GM12878 (cell line): ENCODE measurements around the gene FAM76A.

Source experiments
- CREM ChIP-seq: IDR thresholded peaks from 2 replicates; pipeline ENCODE4 v1.6.1; 2014; ENCODE audit warnings: antibody characterized with exemption, low read depth
- EZH2 ChIP-seq: IDR thresholded peaks from 2 replicates; pipeline ENCODE4 v1.6.1; 2012; ENCODE audit warnings: low read depth, mild to moderate bottlenecking, control low read depth, inconsistent platforms, low read length, borderline replicate concordance; ENCODE audit not compliant: control insufficient read depth
- FOXM1 ChIP-seq: IDR thresholded peaks from 2 replicates; pipeline ENCODE4 v1.6.1; 2012; ENCODE audit warnings: low read depth, mild to moderate bottlenecking, inconsistent platforms, low read length, moderate library complexity
- HCFC1 ChIP-seq: fragments of 150-350 bp; IDR thresholded peaks from 2 replicates; pipeline ENCODE4 v1.6.1; 2014; ENCODE audit warnings: low read length
- KAT2A ChIP-seq: conservative IDR thresholded peaks from 2 replicates; pipeline ENCODE4 v1.6.1; 2011; ENCODE audit warnings: low read depth, low read length; ENCODE audit not compliant: control insufficient read depth
- POLR2A ChIP-seq: IDR thresholded peaks from 2 replicates; pipeline ENCODE4 v1.6.1; 2011; ENCODE audit warnings: low read depth, mild to moderate bottlenecking, low read length
- RELA ChIP-seq: fragments of 450-650 bp; IDR thresholded peaks from 2 replicates; pipeline ENCODE4 v1.8.0; 2014; ENCODE audit warnings: borderline replicate concordance; ENCODE audit not compliant: partially characterized antibody
- TF ChIP-seq, protein P1 (sequence below): IDR thresholded peaks from 2 replicates; pipeline ENCODE4 v1.6.1; 2011; ENCODE audit warnings: low read depth, low read length, improper control_type of control experiment, borderline replicate concordance
- TF ChIP-seq, protein P2 (sequence below), 3 experiments: IDR thresholded peaks in 2 of 3; conservative IDR thresholded peaks in 1 of 3; 2 replicates each; pipeline ENCODE4 v1.5.1; 2011; ENCODE audit warnings: low read depth in 3 of 3, low read length in 3 of 3, mild to moderate bottlenecking in 3 of 3, control low read depth in 2 of 3, moderate library complexity in 2 of 3, inconsistent platforms in 1 of 3, mixed read lengths in 1 of 3; ENCODE audit not compliant: control insufficient read depth in 2 of 3, insufficient read depth in 1 of 3; ENCODE audit errors: extremely low read depth in 1 of 3
- TF ChIP-seq, protein P3 (sequence below): IDR thresholded peaks from 2 replicates; pipeline ENCODE4 v1.6.1; 2012; ENCODE audit warnings: low read depth, low read length, improper control_type of control experiment

DNA sequence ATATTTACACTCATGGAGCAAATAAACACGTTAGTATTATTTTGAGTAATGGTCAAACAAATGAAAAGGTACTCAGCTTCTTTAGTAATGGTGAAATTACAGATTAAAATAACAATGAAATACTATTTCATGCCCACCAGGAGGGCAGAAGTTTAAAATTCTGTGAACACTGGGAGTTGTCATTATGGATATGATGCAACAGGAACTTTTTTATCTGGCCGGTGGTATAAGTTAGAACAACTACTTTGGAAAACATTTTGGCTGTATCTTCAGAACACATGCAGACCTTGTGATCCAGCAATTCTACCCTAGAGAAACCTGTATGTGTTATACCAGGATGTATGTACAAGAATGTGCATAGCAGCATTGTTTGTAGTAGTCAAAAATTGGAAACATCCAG is 81.6 kb downstream of the FAM76A start:
- TF ChIP-seq POLR2A = no peak
- TF ChIP-seq, protein P1, sequence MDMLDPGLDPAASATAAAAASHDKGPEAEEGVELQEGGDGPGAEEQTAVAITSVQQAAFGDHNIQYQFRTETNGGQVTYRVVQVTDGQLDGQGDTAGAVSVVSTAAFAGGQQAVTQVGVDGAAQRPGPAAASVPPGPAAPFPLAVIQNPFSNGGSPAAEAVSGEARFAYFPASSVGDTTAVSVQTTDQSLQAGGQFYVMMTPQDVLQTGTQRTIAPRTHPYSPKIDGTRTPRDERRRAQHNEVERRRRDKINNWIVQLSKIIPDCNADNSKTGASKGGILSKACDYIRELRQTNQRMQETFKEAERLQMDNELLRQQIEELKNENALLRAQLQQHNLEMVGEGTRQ = no peak
- TF ChIP-seq FOXM1 = no peak
- TF ChIP-seq, protein P2, sequence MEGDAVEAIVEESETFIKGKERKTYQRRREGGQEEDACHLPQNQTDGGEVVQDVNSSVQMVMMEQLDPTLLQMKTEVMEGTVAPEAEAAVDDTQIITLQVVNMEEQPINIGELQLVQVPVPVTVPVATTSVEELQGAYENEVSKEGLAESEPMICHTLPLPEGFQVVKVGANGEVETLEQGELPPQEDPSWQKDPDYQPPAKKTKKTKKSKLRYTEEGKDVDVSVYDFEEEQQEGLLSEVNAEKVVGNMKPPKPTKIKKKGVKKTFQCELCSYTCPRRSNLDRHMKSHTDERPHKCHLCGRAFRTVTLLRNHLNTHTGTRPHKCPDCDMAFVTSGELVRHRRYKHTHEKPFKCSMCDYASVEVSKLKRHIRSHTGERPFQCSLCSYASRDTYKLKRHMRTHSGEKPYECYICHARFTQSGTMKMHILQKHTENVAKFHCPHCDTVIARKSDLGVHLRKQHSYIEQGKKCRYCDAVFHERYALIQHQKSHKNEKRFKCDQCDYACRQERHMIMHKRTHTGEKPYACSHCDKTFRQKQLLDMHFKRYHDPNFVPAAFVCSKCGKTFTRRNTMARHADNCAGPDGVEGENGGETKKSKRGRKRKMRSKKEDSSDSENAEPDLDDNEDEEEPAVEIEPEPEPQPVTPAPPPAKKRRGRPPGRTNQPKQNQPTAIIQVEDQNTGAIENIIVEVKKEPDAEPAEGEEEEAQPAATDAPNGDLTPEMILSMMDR (IDR thresholded peaks at IDR 0.05 in 2 of 3, conservative IDR thresholded peaks at IDR 0.05 in 1 of 3; ENCODE audit: control insufficient read depth in 2 of 3, extremely low read depth in 1 of 3, insufficient read depth in 1 of 3, low read depth in 3 of 3, low read length in 3 of 3) = no peak
- no peak for TF ChIP-seq KAT2A
- TF ChIP-seq, protein P3, sequence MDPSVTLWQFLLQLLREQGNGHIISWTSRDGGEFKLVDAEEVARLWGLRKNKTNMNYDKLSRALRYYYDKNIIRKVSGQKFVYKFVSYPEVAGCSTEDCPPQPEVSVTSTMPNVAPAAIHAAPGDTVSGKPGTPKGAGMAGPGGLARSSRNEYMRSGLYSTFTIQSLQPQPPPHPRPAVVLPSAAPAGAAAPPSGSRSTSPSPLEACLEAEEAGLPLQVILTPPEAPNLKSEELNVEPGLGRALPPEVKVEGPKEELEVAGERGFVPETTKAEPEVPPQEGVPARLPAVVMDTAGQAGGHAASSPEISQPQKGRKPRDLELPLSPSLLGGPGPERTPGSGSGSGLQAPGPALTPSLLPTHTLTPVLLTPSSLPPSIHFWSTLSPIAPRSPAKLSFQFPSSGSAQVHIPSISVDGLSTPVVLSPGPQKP = no peak
- no peak for TF ChIP-seq RELA
- no peak for TF ChIP-seq EZH2
- TF ChIP-seq CREM = no peak
- no peak for TF ChIP-seq HCFC1
